Mucosa of rectum (tissue), 2 donors: ENCODE data around the gene GSE1.

Experiments used
- H3K27ac ChIP-seq, 2 donors: one replicate each; pipeline ENCODE4 v1.7.0; 2013; ENCODE audit warnings: inconsistent platforms in 2 of 2, low read depth in 2 of 2, low read length in 2 of 2
- H3K27me3 ChIP-seq, 2 donors: one replicate each; pipeline ENCODE4 v1.7.0; 2013; ENCODE audit warnings: low read length in 2 of 2; ENCODE audit not compliant: control insufficient read depth in 2 of 2, insufficient read depth in 2 of 2
- H3K36me3 ChIP-seq, 2 donors: one replicate each; pipeline ENCODE4 v1.7.0; 2013; ENCODE audit warnings: low read length in 2 of 2; ENCODE audit not compliant: control insufficient read depth in 2 of 2, insufficient read depth in 2 of 2
- H3K4me1 ChIP-seq, 2 donors: one replicate each; pipeline ENCODE4 v1.7.0; 2013; ENCODE audit warnings: low read length in 2 of 2, mild to moderate bottlenecking in 1 of 2; ENCODE audit not compliant: control insufficient read depth in 2 of 2, insufficient read depth in 2 of 2
- H3K4me3 ChIP-seq, 2 donors: one replicate each; pipeline ENCODE4 v1.7.0; 2013; ENCODE audit warnings: low read length in 2 of 2
- H3K9ac ChIP-seq, 2 donors: one replicate each; pipeline ENCODE4 v1.7.0; 2013; ENCODE audit warnings: low read length in 2 of 2, low read depth in 1 of 2, mild to moderate bottlenecking in 1 of 2
- H3K9me3 ChIP-seq, 2 donors: one replicate each; pipeline ENCODE4 v1.7.0; 2013; ENCODE audit warnings: low read length in 2 of 2; ENCODE audit not compliant: control insufficient read depth in 2 of 2
- donor health status: healthy.
- donor health status: Normal muscosa, but diverticular disease.

GSE1 gene

DNA sequence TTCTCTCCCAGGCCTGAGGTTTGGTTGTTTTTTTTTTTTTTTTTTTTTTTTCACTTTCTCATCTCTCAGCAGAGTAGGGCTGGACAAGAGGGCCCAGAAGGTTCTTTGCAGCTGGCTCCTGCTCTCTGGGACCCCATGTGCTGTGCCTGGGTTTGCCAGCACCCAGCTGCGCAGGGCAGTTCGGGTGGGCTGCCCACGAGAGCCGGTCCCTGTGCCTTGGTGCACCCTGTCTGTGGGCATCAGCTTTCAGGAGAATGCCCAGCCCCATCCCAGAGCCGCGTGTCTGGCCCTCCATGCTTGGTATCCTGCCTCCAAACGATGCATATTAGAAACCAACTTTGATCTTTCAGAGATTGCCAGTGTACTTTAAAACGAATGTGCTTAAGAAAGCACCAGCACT is 15.0 kb upstream of the GSE1 start:
- Histone ChIP-seq H3K4me3 (no peak overlapping the region), H3K9me3 (no peaks in the 10 kb centered on the region), H3K4me1 (peaks cover 1 to 2% of the 10 kb centered on the region in 2 donors), H3K27ac (no peak overlapping the region), H3K9ac (no peak overlapping the region), H3K36me3 (peaks cover 6 to 9% of the 10 kb centered on the region in 2 donors), H3K27me3 (no peaks in the 10 kb centered on the region)

DNA sequence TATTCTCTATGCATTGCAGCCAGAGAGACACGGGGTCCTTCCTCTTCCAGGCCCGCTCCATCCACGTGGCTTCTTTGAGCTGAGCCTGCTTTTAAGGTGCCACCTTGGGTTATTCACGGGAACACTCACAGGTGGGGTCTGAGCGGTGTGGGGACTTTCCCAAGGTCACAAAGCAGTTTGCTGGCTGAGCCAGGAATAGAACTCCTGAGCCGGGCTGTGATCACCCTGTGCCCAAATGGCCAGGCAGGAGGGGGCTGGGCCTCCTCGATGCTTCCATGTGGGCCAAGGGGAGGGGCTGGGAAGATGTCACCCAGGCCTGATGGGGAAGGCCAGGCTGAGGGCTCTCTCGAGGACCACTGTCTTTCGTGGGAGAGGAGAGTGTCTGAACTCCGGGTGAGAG is 13.0 kb upstream of the GSE1 start:
- Histone ChIP-seq H3K4me3 (no peak overlapping the region), H3K4me1 (peaks cover 0 to 2% of the 10 kb centered on the region in 2 donors), H3K9ac (no peak overlapping the region)

DNA sequence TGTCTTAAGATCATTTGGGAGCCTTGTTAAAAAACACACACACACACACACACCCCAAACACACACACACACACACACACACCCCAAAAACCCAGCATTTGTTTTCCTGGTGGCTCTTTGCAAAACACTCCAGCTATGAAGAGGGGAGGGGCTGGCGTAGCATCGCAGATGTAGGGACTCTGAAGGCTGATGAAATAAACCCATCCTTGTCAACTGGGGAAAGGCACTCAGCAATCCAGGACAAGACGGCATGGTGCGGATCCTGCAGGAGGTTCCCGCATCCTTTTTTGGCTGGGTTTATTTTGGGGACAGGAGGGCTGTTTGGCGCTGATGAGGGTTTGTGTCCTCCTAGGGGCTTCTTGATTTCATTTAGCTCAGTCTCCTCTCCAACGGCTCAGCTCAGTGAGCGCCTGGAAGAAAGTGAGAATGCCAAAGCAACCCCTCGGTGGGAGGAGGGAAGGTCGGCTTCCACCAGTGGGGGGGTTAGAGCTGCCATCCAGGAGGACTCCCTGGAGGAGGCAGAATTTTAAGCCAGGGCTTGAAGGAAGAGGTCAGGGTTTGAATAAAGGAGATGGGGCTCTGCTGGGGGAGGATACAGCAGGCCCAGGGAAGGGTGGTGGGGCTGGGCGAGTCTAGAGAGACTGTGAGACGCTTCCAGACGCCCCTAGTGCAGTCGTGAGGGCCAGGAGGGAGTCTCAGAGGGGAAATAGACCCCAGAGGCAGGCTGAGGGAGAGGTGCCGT is 12.4 kb upstream of the GSE1 start:
- peaks cover 6 to 9% of the 10 kb centered on the region in 2 donors for H3K36me3 ChIP-seq
- no peaks in the 10 kb centered on the region for H3K9me3 ChIP-seq
- H3K9ac ChIP-seq, result no peak overlapping the region
- no peak overlapping the region for H3K4me3 ChIP-seq
- H3K27me3 ChIP-seq, result no peaks in the 10 kb centered on the region
- peaks cover 4 to 8% of the 10 kb centered on the region in 2 donors for H3K4me1 ChIP-seq
- no peak overlapping the region for H3K27ac ChIP-seq

More for the DNA sequence above, 13.0 kb upstream of the GSE1 start:
- H3K27me3 ChIP-seq, result no peaks in the 10 kb centered on the region
- peaks cover 6 to 9% of the 10 kb centered on the region in 2 donors for H3K36me3 ChIP-seq
- no peaks in the 10 kb centered on the region for H3K9me3 ChIP-seq
- no peak overlapping the region for H3K27ac ChIP-seq

DNA sequence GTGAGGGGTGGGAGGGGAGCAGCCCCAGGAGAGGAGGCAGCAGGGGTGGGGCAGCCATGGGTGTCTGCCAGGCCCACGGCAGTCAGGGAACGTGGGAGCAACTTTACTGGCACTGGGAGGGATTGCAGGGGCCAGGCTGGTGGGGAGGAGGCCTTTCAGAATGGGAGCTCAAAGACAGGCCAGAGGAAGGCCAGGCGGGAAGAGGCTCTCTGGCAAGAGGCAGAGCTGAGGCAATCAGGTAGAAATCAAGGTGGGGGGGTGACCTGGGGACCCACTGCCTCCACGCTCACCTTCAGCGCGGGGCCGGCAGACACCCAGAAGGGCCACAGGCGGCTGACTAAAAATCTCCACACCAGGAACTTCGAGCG is 11.9 kb upstream of the GSE1 start:
- H3K36me3 ChIP-seq, result peaks cover 2 to 5% of the 10 kb centered on the region in 2 donors
- no peak overlapping the region for H3K9ac ChIP-seq
- H3K4me3 ChIP-seq, result no peak overlapping the region
- H3K9me3 ChIP-seq, result no peaks in the 10 kb centered on the region
- peaks cover 10 to 14% of the 10 kb centered on the region in 2 donors for H3K4me1 ChIP-seq
- no peaks in the 10 kb centered on the region for H3K27me3 ChIP-seq
- H3K27ac ChIP-seq, result no peak overlapping the region

DNA sequence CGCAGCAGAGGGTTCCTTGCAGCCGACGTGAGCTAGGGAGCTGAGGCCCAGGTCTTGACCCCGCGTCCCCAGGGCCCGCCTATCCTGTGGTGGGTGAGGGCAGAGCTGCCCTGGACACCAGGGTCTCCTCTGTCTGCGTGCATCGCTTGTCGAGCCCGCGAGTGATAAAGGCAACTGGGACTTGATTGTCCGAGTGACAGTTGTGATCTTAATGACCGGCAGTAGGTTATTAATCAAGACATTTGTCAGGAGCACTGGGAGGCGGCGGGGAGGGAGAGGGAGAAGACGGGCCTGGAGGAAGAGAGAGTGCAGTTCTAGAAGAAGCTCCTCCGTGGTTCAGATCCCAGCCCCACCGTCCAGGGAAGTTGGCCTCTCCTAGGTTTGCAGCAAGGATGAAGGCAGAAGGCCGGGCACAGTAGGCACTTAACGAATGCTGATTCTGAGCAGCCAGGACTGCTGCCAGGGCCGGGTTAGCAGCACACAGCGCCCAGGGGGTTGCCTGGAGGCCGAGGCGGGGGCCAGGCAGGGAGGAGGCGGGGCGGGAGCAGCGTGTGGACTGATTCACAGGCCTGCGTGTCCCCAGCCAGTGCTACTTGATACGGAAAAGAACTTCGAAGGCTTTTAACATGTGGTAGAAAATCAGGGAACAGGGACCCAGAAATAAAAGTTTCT is 11.3 kb upstream of the GSE1 start:
- Histone ChIP-seq H3K27ac (peak overlapping the region in 1 of 2 donors; percentile 35), H3K9ac (no peak overlapping the region), H3K36me3 (peaks cover 0 to 3% of the 10 kb centered on the region in 2 donors), H3K4me1 (peaks cover 15 to 19% of the 10 kb centered on the region in 2 donors), H3K9me3 (no peaks in the 10 kb centered on the region), H3K27me3 (no peaks in the 10 kb centered on the region), H3K4me3 (no peak overlapping the region)

DNA sequence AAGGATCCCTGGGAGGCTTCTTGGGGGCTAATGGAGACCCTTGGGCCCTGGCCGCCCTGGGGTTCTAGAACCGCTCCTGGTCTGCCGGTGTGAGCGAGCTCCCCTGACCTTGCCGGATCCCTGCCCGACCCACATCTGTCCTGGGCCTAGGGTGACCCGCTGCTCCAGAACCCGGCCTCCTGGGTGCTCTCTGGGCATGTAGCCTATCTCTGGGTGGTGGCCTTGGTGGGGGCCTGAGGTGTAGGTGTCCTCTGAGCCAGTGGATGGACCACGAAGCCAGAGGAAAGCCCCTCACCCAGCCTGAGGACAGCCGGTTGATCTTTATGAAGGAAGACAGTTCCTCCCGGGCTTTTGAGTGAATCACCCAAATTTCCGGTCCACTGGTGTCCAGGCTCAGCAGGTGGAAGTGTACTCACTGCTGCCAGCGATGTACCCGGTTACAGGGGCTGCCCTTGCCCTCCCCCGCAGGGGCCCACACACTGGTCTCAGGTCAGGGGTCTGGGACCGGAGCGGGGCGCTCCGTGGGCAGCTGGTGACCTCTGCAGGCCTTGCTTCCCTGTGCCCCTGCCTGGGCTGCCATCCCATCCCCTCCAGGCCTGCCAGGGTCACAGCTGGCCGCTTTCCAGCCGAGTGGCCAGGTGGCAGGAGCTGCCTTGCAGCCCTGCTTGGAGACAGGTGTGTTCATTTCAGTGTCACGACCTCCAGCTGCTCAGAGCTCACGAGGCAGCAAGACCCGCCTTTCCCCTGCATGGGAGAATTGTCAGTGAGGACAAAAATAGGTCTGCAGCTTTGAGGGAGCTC is 10.5 kb upstream of the GSE1 start:
- H3K27ac ChIP-seq, result peak overlapping the region in 1 of 2 donors; percentile 35
- H3K9me3 ChIP-seq, result no peaks in the 10 kb centered on the region
- H3K4me1 ChIP-seq, result peaks cover 22 to 26% of the 10 kb centered on the region in 2 donors
- no peak overlapping the region for H3K4me3 ChIP-seq
- H3K36me3 ChIP-seq, result peaks cover 0 to 3% of the 10 kb centered on the region in 2 donors
- no peaks in the 10 kb centered on the region for H3K27me3 ChIP-seq
- H3K9ac ChIP-seq, result no peak overlapping the region

DNA sequence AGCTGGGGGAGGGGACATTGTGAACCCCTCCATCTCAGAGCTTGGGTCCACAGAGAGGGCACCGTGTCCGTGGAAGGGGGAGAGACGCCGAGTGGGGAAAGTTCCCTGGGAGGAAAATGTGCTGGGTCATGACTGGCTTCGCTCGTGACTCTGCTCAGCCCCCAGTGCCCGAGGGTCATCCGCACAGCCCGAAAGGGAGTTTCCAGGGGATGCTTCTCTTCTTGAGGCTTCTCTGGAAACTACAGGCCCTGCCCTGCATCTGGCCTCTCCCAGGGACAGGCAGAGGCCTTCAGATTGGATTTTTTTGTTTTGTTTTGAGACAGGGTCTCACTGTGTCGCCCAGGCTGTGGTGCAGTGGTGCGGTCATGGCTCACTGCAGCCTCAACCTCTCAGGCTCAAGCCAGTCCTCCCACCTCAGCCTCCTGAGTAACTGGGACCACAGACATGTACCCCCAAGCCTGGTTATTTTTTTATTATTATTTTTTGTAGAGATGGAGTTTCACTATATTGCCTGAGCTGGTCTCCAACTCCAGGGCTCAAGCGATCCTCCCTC is 9.8 kb upstream of the GSE1 start:
- H3K36me3 ChIP-seq, result peaks cover 0 to 3% of the 10 kb centered on the region in 2 donors
- H3K4me3 ChIP-seq, result no peak overlapping the region
- peaks cover 27 to 31% of the 10 kb centered on the region in 2 donors for H3K4me1 ChIP-seq
- no peaks in the 10 kb centered on the region for H3K9me3 ChIP-seq
- H3K27ac ChIP-seq, result peak overlapping the region in 1 of 2 donors; percentile 35
- H3K9ac ChIP-seq, result no peak overlapping the region
- no peaks in the 10 kb centered on the region for H3K27me3 ChIP-seq

DNA sequence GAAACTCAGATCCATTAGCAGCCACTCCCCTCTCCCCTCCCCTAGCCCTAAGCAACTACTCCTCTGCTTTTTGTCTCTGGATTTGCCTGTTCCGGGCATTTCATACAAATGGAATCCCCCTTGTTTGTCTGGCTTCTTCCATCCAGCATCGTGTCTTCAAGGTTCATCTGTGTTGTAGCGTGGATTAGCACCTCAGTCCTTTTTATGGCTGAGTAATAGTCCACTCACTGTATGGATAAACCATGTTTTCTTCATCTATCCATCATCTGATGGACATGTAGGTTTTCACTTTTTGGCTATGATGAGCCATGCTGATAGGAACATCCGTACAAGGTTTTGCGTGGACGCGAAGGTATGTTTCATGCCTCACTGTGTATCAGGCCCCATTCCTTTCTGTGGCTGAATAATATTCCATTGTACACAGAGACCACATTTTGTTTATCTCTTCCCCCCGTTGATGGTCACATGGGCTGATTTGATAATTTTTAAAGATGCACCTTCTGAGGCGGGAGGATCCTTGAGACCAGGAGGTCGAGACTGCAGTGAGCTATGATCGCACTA is 8.9 kb upstream of the GSE1 start:
- no peaks in the 10 kb centered on the region for H3K9me3 ChIP-seq
- H3K9ac ChIP-seq, result no peak overlapping the region
- no peaks in the 10 kb centered on the region for H3K27me3 ChIP-seq
- no peak overlapping the region for H3K27ac ChIP-seq
- H3K4me3 ChIP-seq, result no peak overlapping the region
- peaks cover 0 to 2% of the 10 kb centered on the region in 2 donors for H3K36me3 ChIP-seq
- H3K4me1 ChIP-seq, result peaks cover 27 to 37% of the 10 kb centered on the region in 2 donors

GRCh38 chr16:85605051-85605911 is 7.8 kb upstream of the GSE1 start:
- peak overlapping the region in 1 of 2 donors; percentile 23 for H3K9ac ChIP-seq
- peak overlapping the region; percentile 30 to 58 for H3K27ac ChIP-seq
- no peaks in the 10 kb centered on the region for H3K27me3 ChIP-seq
- H3K4me3 ChIP-seq, result no peak overlapping the region
- no peaks in the 10 kb centered on the region for H3K9me3 ChIP-seq
- peaks cover 32 to 41% of the 10 kb centered on the region in 2 donors for H3K4me1 ChIP-seq
- no peaks in the 10 kb centered on the region for H3K36me3 ChIP-seq
